GM19467 (cell line): ENCODE data around the gene ANKS1A.

Experiments
- ATAC-seq: cut with Tn5 transposase; IDR thresholded peaks from one replicate; pipeline ENCODE4 v1.9.1; 2021; ENCODE audit warnings: mild to moderate bottlenecking, moderate library complexity; ENCODE audit not compliant: unreplicated experiment

Gene ANKS1A

DNA sequence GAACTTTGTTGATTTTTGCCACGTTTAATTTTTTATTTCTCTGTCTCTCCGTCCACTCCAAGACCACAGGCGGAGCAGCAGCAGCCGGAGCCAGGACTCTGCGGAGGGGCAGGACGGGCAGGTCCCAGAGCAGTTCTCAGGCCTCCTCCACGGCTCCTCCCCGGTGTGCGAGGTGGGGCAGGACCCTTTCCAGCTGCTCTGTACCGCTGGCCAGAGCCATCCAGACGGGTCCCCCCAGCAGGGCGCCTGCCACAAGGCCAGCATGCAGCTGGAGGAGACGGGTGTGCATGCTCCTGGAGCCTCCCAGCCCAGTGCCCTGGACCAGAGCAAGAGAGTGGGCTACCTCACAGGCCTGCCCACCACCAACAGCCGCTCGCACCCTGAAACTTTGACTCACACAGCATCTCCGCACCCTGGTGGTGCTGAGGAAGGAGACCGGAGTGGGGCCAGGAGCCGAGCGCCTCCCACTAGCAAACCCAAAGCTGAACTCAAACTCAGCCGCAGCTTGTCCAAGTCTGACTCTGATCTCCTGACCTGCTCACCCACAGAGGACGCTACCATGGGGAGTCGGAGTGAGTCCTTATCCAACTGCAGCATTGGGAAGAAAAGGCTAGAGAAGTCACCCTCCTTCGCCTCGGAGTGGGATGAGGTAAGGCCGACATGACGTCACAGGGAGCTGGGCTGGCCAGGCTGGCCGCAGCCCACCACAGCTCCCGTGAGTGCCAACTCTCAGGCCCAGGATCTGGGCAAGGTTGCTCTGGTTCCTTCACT lies 128.5 kb downstream of the ANKS1A start:
- ATAC-seq, result no peak

DNA sequence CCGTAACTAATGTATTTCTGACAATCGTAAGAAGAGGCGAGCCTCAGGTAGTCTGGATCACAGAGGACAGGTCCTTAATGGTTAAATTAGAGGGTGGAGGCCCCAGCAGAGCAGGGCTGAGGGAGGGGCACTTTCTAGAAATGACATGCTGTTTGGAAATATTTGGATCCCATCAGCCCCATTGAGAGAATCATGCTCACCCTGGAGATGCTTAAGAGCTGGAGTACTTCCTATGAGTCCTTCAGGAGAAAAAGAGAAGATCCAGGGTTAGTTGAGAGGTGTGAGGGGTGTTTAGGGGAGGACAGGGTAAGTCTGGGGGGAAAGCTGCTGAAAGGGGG lies 129.1 kb downstream of the ANKS1A start:
- no peak for ATAC-seq

DNA sequence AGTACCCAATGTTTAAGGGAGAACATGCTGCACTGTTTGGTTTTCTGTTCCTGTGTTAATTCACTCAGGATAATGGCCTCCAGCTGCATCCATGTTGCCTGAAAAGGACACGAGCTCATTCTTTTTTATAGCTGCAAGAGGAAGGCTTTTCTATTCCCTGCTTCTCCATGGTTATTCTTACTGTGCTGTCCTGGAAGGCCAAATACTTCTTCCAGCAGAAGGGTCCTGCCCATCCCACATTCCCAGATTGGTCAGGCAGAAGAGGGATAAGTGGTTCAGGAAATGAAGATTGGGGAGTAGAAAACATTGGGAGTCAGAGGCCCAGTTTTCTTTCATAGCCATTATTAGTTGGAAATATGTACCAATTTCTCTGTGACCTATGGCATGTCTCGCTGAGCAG lies 129.7 kb downstream of the ANKS1A start:
- no peak for ATAC-seq

DNA sequence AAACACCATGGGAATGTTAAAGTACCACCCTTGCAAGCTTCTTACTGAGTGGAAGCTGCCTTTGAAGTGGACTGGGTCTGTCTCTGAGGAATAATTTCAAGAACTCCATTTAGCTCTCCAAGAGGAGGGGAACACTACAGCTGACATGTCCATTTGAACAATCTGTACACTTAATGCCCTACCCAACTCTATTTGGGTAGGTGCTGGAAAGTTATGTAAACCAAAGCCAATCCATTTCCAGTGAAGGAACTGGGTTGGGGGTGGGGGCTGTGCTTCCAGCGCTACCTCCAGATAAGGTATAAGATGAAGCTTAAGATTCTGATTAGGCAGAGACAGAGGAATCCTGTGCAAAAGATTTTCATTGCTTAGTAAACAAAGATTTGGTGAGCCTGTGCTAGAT lies 130.1 kb downstream of the ANKS1A start:
- ATAC-seq, result no peak

DNA sequence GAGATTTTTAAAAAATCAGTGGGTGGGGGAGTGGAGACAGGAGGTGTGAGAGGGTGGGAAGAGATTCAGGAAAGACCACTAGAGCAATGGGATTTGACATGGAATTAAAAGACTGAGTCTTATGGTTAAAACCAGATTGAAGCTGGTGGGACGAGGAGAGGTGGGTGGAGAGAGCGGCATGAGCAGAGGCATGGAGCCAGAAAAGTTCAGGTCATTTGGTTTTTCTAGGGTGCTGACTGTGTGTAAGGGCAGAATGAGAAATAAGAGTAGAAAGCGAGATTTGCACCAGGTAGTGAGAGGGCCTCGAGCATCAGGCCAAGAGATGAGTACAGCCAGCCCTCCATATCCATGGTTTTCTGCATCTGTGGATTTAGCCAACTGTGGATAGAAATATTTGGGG lies 130.8 kb downstream of the ANKS1A start:
- no peak for ATAC-seq

DNA sequence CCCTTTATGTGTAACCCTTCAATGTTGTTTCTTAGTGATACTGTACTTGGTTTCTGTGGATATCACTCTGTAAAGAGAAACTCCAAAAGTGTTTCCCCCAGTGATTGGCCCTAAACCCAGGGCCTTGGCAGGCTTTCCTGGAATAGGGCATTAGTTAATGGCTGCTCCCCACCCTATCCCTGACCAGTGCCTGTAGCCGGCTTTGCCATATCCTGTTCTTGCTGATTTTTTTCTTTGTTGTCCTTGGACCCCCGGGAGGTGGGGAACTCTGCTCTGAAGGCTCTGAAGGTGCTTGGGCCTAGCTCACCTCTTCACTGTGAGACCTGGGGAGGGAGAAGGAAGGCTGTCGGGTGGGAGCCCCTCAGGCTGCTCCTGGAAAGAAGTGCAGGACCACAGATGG lies 131.9 kb downstream of the ANKS1A start:
- ATAC-seq, result no peak

DNA sequence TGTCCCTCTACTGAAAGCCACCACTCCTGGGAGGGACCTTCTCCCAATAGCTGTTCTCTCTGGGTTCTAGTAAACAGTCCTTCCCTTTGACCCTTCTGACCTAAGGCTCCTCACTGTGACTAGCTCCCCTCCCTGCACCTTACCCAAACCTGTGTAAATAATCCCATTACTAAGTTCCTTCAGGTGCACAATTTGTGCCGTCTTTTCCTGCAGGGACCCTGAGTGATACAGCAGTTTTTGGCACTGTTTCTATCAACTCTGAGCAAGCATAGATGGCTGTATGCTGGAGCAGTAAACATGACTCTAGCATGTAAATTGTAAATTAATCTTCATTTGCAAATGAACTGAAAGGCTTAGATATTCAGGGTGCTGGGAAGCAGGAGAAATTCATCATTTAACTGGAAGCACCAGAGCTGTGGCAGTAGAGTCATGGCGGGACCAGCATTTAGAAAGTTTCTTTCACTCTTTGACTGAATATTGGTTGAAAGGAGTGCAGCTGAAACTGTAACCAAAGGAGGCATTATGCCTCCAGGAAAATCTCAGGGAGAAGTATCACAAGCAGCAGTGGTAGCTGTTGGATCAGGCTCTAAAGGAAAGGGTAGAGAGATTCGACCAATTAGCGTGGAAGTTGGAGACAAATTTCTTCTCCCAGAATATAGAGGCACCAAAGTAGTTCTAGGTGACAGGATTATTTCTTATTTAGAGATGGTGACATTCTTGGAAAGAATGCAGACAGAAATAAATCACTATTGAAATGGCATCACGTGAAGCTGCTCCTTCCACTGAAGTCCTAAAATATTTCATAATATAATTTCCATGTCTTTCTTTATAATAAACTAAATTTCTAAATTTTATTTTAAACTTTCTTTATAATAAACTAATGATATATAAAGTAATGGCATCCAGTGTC lies 134.3 kb downstream of the ANKS1A start:
- no peak for ATAC-seq

DNA sequence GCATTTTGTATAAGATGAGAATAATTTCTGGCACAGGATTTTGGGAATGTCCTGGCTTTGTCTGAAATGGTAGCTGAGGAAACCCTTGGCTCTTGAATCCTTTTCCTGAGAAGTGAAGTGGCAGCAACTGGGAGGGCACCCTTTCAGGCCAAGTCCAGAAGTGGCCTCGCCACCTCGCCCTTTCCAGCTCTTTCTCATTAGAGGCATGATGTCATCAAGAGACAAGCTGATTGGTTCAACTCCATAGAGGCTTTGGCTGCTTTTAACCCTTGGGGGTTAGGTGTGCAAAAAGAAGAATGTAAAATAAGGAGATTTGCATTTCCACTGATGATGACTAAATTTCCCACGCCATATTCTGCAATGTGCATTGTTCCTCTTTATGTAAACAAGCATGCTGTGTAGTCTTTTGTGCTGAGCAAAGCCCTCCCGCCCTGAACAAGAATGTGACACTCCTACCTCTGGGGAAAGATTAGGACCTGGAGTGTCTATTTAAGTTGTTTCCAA lies 135.5 kb downstream of the ANKS1A start:
- ATAC-seq, result no peak

DNA sequence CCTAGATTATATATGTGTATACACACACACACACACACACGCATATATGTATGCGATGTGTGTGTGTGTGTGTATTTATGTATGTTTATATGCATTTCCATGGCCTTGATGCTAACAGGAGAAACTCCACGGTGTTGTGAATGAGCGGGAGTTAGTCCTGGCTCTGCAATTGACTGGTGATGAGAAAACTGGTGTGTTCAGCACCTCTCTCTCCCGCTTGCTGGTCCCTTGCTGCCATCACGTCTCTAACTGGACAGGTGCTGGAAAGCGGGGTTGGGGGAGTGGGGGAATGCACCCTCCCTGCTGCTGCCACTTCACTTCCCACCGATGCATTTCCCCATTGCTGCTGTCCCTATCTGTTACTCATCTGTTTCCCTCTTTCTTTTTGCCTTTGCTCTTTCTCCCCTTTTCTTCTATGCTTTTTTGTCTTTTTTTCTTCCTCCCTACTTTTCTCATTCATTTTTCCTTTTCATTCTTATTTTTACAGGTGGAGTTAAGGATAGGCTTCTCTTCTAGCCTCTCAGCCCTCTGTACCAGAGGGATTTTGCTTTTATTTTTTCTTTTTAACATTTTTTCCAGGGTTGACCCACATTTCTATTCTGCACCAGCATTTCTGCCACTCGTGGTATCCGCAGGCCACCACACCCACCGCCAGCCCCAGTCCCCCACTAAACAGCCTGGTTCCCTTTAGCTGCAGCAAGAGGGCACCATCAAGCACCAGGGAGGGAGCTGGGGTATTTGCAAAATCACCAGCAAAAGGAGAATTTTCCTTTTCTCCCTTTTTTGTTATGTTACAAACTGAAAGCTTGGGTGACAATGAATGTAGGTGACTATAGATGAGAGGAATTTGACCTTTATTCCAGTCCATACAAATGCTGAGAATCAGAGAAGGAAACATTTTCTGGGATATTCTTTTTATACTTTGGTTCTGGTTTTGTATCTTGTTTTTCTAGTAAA lies 136.5 kb downstream of the ANKS1A start:
- no peak for ATAC-seq

DNA sequence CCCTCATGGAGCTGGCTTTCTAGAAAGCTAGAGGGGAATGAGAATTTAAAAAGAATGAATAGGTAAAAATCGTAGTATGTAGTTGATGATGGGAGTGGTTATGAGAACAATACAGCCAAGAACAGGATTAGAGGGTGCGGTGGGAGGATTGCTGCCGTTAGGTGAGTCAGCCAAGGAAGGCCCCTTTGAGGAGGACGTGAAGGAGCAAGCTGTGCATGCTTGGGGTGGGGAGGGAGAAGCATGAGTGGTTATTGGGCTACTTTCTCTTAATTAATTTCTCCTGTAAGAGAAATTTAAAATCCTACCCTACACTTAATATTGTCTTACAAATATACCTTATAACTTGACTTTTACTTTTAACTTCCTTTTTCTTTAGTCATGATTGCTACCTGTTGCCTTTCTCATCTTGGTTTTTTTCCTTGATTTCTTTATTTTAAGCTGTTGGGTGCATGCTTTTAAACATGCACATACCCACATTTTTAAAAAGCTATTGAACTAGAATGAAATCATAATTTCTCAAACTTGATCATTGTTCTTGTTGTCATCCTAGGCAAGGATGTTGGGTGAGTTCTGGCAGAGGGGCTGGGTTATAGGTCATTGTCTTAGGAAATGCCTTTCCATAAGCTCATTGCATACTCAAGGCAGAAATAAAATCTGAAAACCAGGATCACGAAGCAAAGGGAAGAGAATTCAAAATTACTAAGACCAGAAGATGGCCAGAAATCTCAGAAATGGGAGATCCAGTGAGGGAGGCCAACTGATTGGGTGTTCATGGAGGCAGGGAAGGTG lies 137.6 kb downstream of the ANKS1A start:
- ATAC-seq, result no peak

DNA sequence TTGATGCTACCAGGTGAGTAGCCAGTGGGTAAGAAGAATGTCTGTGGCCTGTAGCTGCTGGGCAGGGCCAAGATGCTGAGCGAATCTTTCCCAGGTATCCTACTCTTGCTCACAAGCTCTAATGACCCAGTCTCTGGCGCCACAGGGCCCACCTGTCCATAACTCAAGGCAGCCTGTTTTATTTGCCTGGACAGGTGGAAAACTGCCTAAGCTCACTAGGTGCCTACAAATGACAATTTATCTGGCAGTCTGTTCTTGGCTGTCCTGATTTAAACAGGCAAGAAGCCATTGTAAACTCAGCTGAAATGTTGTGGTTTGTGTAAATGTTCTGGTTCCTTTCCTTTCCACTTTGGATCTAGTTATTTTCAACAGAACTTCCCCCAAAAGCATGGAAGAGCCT lies 138.8 kb downstream of the ANKS1A start:
- no peak for ATAC-seq

DNA sequence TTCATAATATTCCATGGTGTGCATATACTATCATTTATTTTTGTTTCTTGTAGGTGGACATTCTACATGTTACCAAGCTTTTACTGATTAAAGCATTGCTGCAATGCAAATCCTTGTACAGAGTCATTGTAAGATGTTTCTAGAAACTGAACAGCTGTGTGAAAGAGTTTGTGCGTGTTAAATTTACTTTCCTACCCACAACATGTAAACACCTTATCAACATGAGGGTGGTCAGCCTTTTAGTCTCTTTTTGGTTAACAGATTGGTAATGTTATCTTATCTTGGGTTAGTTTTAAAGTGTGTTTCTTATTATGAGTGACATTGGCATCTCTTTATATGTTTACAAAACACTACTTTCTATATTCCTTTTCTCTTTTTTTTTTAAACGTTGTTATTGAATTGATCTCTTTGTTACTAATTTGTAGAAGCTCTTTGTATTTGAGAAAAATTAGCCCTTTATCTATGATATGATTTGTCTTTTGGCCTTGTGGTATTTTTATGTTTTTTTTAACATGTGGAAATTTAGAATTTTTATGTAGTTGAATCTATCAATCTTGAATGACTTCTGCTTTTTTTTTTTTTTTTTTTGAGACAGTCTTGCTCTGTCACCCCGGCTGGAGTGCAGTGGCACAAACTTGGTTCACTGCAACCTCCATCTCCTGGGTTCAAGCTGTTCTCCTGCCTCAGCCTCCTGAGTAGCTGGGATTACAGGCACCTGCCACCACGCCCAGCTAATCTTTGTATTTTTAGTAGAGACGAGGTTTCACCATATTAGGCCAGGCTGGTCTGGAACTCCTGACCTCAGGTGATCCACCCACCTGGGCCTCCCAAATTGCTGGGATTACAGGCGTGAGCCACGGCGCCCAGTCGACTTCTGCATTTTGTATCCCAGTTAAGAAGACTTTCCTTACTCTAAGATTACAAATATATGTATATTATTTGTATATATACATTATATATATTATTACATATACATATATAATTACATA lies 140.0 kb downstream of the ANKS1A start:
- no peak for ATAC-seq

DNA sequence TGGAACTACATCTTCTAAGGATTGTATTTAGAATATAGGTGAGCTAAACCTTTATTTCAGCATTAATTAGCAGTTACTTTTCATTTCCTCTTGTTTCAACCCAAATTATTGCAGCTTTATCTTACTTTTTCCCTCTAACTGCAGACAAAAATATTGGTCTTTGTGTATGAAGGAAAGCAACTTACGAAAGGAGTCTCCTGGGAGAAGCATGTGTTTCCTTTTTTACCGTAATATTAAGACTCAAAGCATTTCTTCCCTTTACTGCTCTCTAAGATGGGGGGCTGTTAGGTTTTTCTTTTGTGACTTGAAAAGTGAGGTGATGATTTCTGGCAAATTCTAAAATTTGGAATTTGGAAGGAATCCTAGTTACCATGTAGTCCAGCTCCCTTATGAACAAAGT lies 141.0 kb downstream of the ANKS1A start:
- no peak for ATAC-seq

DNA sequence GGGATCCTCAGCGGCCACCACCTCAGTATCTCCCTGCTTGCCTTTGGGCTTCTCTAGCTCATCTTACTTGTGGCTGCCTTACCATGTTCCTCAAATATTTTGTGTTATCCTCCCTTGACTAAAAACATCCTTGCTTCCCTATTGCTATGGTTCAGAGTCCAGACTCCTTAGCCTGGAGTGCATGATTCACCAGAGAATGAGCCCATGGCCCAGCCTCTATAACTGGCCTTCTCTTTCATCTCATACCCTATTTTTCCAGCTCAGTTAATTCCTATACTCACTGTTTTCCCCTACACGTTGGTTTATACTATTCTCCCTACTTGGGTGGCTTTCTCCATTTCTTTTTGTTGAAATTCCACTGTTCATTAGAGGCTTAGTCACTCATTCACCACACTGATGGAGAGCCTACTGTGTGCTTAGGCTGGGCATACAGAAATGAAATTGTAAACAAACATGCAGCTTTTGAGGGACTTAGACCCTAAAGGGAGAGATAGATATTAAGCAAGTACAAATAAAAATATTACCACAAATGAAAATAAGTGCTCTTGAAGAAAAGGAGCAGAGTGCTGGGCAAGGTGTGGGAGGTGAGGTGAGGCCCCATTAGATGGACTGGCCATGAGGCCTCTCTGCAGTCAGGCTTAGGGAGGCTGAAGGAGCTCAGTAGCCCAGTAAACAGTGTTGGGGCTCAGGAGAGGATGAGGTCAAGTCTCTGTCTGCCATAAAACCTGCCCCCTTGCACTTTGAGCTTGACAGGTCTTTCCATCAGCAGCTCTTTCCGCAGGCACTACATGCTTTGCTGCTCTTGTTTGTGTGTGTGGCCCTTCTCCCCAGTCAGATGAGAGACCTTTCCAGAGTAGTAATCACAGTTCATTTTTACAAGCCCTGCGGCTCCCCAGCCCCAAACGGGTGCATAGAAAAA lies 142.8 kb downstream of the ANKS1A start:
- ATAC-seq, result no peak

DNA sequence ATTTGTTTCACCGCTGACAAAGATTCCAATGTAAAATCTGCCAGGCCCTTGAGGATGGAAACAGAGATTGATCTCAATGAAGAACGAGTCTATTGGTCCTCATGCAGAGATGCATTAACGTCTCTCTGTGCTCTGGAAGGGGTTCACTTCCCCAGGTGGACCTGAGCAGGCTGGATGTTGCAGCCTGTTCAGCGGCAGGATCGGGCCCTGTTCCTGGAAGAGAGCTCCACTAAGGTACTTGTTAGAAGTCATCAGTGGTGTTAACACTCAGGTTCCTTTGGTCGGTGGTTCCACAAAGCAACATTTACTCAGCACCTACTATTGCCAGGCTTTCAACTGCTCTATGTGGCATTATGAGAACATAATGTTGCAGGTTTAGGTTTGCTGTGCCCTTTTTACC lies 144.6 kb downstream of the ANKS1A start:
- no peak for ATAC-seq

DNA sequence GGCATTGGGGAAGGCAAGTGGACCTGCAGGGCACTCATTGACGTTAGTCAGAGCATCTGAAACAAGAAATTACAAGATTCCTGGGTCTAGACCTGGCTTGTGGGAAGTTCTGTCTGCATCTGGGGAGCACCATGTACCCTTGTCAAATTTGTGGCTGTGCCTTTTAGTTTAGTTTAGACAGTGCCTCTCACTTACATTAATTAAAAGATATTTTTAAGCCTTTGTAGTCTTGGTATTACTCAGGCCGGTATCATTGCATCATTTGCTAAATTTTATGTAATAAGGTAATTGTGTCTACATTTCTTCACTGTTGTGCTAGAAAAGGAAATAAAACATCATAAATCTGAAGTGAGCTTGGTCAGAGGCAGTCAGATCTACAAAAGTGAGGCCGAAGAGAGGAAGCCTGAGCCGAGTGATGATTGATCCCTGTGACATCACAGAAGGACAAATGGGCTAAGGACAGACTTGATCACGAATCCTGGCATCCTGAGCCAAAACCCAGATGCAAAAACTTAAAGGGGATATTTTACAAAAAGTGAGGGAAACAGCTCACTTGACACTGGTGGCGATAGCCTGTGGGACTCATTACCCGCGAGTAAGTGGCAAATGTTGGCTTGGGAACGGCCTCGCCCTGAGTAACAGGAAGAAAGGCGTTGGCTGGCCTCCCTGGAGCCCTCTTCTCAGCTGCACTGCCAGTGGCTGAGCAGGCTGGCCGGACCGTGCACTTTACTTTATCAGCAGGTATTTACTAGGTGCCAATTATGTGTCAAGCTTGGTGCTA lies 145.5 kb downstream of the ANKS1A start:
- no peak for ATAC-seq

DNA sequence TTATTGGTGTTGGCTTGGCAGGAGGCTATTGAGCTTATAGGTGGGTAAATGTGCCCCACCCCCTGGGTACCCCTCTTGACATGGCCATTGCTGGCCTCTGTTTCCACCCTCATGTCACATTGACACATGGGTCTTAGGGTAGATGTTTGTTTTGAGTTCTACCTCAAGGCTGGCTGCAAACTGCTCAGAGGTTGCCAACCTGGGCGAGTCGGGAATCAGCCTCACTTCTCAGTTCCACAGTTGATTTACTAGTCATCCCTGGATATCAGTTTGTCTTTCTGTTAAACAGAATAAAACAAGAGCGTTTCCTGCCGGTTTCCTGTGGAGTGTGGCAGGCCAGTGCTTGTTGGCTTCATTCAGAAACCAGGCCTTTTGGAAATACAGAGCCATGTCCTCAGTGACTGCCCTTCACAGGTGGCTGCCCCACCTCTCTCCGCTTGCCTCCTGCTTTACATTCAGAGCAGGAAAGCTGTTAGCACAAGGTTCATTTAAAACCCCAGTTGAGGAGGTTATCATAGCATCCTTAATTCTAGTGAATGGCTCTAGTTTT lies 146.5 kb downstream of the ANKS1A start:
- no peak for ATAC-seq
